CD4-positive, alpha-beta T cell treated with Interleukin-21 for 1 hour (primary cell): ENCODE results near the gene TANGO2.

ENCODE experiments used
- DNase-seq: peaks from one replicate; pipeline ENCODE4 v3.0.0-alpha.2; 2020

TANGO2 gene

DNA sequence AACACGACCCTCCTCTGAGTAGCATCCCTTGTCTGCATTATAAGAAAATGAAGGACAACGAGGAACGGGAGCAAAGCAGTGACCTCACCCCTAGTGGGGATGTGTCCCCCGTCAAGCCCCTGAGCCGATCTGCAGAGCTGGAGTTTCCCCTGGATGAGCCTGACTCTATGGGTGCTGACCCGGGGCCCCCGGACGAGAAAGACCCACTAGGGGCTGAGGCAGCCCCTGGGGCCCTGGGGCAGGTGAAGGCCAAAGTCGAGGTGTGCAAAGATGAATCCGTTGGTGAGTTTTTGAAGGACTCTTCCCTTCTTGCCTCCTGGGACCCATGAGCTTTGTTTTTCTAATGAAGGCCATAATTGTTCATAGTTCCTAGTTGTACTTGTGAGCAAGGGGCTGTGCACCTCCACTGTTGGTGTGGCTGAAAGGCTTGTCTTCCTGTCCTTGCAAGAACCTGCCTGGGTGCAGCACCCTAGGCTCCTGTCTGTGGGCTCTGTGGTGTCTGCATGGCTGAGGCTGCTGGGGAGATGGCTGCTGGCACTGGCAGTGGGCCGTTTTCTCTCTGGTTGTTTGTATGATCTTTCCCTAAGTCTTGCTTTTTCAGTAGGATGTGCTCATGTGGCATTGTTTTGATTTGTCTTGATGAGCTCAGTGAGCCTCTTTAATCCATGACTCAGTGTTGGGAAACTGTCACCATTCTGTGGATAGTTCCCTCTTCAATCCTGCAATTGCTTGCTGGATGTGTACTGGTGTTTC is 69.2 kb downstream of the TANGO2 start:
- no peak for DNase-seq

DNA sequence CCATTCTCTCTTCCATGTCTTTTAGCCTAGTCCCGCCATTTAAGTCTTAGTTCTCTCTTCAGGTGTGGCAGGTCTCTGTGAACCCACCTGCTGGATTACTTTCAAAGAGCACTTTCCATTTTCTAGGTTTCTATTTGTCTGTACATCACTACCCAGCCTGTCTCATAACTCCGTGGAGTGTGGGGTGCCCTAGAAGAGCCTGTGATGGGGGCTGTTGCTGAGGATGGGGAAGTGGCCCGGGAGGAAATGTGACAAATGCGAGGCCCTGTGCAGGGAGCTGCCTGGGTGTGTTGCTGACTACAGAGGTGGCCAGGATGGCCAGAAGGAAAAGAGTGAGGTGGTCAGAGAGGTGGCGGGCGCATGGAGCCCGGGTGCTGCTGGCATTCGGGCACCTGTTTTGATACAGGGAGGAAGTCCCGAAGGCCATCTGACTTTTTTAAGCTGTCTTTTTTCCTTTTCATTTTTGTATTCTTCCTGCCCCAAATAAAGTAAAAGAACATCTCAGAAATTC is 69.9 kb downstream of the TANGO2 start:
- DNase-seq = no peak

DNA sequence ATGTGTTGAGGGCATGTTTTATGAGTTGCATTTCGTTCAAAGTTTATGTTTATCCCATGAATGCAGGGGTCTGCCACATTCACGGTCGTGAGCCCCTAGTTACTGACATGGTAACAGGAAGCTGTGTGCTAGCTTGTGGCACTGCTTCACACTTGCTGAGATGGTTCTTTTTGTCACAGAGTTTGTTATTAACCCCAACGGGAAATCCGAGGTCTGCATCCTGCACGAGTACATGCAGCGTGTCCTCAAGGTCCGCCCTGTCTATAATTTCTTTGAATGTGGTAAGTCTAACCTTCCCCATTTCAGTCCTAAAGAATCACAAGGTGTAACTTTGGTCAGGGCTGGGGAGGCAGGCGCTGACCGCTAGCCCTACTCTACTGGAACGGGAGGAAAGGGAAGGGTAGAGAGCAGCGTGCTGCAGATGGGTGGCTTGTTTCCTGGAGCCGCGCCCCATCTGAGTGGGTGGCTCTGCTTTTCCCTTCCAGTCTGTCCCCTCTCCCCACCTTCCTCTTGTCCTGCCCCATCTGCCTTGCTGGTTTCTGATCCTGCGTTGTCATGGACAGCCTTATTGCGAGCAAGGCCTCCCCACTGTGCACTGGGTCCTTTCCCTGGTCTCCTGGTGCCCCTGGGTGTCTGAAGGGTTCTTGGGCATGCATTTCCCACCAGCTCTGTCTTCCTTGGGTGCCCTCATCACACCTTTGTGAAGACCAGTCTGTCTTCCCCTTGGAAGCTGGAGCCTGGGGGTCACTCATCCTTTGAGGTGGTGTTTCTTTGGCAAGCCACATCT is 71.0 kb downstream of the TANGO2 start:
- DNase-seq = no peak

DNA sequence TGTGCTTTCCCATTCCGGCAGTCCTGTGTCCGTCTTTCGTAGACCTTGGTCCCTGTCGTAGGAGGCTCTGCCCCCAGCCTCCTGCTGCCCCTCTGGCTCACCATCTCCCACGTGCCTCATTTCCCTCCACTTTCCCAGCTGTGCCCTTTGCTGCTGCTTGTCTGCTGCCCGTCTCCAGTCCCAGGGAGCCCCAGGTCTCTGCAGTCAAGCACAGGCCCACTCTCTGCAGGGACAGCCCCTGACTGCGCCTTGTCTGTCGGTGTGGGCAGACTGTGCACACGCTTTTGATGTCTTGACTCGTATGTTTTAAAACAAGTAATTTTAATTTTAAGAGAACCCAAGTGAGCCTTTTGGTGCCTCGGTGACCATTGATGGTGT is 71.6 kb downstream of the TANGO2 start:
- no peak for DNase-seq

DNA sequence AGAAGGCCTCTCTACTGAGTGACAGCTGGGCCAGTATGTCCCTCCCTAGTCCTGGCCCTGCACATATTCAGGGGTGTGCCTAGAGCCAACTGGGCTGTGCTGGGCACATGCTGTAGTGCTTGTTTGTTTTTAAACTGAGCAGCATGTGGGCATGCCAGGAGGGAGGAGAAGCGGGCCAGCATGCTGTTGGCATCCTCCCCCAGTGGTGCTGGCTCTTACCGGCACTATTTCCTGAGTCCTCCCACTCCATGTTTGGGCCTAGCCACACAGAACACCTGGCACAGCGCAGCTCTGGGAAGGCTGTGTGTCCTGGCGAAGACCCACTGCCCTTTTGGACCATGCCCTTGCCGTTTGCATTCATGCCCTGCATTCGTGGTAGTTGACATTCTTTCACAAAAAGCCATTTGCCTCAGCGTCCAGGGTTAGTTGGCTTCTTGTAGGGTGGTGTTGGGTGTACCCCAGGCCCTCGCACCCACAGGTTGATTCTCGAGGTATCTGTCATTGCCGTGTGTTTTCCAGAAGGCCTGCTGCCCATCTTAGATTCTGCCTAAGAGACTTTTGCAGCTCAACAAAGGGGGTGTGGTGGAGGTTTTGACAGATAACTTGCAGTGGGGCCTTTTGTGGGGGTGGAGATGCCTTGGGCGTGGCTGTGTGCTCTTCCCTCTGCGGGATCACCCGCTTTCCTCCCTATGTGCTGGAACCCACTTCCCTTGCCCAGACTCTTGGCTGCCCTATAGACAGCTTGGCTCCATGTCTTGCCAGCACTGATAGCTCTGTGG is 72.7 kb downstream of the TANGO2 start:
- no peak for DNase-seq

DNA sequence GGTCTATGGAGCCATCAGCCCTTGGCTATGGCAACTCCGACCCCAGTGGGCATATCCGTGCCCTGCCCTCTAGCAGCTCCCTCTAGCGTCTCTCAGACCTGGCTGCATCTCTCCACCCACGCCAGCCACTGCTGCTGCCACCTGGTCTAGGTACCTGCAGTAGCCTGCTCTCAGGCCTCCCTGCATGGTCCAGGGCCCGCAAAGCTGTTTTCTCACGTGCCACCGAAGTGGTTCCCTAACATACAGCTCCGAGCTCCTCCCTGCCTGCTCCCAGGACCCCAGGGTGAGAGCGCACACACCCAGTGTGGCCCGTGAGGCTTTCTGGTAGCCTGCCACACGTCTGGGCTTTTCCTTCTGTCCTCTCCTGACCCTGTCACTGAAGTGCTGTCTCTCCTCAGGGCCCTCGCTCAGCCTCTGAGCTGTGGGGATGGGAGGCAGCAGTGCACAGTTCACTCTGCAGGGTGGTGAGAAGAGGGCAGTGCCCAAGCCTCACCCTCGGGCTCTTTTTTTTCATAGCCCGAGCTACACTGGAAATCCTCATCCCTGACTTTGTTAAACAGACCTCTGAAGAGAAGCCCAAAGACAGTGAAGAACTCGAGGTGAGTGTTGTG is 73.4 kb downstream of the TANGO2 start:
- no peak for DNase-seq

DNA sequence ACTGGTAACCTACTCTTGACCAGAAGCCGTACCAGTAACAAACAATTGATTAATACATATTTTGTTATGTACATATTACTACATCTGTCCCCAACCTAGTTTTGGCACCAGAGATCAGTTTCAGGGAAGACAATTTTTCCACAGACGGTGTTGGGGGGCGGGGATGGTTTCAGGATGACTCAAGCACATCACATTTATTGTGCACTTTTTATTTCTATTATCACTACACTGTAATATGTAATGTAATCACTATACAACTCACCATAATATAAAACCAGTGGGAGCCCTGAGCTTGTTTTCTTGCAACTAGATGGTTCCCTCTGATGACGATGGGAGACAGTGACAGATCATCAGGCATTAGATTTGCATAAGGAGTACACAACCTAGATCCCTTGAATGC is 74.6 kb downstream of the TANGO2 start:
- DNase-seq = no peak

DNA sequence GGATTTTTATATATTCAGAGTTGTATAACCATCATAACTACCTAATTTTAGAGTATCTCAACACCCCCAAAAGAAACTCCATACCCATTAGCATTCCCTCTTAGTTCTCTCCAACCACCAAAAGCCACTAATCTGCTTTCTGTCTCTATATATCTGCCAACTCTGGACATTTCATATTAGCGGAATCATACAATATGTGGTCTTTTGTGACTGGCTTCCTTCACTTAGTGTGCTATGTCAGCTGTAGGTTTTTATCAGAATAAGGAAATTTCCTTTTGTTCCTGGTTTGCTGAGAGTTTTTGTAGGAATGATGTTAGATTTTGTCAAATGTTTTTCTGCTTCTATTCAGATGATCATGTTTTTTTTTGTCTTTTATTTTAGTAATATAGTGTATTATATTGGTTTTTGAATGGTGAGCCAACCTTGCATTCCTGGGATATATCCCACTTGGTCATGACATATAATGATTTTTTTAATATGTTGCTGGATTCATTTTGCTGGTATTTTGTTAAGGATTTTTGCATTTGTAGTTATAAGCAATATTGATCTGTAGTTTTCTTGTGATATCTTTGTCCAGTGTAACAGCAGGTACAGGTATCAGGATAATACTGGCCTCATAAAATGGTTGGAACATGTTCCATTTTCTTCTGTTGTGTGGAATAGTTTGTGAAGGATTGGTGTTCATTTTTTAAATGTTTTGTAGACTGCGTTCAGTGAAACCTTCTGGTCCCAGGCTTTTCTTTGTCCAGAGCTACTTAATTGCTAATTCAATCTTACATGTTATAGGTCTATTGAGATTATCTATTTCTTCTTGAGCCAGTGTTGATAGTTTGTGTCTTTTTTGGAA is 75.9 kb downstream of the TANGO2 start:
- no peak for DNase-seq

DNA sequence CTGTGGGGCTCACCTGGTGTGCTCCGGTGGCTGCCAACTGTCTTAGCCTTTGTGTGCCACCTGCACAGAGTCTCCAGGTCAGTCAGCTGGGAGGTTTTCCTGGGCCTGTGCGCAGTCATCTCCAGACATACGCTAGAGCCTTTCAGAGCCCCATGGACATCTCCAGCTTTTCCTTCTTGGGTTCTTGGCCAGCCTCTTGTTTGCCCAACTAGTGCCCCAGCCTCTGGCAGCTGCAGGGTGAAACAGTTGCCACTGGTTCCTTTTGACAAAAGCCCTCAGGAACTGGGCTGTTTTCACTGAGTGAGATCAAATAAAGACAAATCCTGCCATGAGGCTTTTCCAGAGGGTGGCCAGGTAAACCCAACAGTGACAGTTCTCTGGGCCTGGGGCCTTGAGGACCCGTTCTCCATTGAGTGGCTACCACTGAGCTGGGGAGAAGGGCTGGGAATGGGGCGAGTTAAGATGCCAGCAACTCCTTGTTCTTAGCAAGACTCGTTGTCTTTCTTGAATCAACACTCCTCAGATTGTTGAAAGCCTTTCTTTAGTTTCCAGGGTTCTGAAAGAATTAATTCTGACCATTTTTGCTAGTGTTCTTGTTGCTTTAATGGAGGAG is 78.3 kb downstream of the TANGO2 start:
- DNase-seq = no peak

DNA sequence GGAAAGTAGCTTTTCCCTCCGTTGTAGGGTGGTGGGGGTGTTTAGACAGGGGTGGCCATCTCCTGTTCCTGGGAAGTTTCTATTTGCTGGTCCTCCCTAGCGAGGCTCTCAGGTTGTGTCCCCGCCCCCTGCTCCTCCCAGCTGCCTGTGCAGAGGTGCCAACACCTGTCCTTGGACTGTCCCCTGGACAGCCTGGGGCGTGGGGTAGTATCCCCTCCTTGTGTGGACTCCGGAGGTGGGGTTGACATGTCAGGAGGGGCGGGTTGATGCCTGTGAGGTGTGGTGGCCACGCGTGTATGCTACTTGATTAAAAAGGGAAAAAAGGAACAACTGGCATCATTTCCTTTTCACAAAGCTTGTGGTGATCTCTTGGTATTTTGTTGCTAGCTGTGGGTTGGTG is 80.7 kb downstream of the TANGO2 start:
- no peak for DNase-seq

DNA sequence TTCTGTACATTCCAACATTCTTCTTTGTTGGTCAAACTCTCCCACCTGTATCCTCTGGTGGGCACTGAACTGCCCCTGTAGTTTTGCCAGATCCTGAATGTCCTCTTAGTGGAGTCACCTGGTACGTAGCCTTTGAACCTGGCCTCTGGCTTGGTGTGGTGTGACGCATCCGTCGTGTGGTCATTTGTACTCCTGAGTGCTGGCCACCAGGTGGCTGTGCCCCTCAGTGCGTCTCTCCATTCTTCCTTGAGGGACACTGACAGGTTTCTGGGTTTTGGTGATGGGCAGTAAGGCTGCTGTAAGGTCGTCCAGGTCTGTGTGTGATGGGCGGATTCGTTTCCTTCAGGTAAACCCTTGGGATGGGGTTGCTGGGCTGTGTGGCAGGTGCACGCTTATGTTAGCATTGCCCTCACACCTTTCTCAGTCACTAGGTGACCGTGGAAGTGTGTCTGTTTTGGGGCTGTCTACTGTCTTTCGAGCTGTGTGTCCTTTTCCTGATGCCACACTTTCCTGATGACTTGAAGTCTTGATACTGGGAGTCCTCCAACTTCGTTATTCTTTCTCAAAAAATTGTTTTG is 81.4 kb downstream of the TANGO2 start:
- no peak for DNase-seq

DNA sequence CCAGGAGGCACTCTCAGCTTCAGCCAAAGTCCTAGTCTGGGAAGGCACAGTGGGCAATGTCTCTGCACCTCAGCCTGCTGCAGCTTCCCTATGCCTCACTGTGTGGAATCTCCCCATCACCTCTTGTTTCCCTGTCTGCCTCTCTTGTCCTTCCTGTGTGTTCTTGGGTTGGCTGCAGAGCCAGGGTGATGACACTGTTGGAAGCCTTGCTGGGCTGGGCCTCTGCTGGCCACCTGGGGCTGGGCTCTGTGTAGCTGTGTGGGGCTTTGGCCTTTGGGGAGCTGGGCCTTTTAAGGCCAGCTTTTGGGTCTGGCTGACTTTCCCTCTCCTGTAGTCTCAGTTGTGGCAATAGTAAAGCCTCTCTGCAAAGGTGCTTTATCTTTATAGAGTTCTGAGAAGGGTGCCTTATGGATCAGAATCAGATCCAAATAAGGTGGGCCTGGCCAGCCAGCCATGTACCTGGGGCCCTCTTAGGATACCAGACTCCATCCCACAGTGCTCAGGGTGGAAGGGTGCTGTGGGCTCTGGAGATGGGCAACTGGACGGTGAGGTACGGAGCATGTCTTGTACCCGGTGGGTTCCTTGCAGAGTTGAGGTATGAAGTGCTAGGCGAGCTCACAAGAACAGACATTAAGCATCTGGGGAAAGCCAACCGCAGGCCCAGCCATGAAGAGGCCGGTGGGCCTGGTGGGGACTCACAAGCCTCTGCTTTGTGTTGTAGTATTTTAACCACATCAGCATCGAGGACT is 84.7 kb downstream of the TANGO2 start:
- no peak for DNase-seq

DNA sequence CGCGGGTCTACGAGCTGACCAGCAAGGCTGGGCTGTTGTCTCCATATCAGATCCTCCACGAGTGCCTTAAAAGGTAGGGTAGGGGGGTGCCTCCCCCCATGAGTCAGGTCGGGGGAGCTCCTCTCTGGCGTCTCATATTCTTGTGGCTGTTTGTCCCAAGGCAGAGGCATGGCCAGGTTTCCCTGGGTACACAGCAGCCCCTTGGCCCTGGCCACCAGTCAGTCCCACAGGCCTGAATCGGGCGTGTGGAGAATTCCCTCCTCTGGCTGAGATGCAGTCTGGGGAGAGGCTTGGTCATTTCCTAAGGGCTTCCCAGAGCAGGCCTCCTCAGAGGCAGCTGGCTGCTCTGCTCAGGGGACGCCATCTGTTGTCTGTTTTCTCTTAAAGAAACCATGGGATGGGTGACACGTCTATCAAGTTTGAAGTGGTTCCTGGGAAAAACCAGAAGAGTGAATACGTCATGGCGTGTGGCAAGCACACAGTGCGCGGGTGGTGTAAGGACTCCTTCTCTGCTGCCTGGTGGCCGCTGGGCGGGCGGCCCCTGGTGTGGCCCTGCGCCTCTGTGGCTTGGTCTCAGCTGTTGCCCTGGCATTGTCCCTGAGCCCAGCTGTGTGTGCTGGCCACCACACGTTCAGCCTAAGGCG is 85.4 kb downstream of the TANGO2 start:
- no peak for DNase-seq

DNA sequence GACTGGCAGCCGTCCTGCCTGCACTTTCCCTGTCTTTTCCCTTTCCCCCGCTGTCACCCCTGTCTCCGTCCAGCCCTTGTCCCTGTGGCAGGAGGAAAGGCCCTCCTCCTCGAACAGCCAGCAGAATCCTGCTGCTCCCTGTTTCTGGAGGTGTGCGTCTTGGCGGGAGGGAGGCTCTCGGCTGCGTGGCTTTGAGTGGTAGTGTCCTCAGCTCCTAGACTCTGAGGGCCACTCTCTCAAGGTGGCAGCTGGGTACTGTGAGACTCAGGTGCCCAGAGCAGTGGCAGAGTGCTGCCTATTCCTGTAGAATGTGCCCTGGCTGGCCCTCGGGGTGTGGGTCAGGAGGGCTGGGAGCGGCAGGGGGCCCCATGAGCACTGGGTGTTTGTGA is 85.9 kb downstream of the TANGO2 start:
- DNase-seq = no peak

DNA sequence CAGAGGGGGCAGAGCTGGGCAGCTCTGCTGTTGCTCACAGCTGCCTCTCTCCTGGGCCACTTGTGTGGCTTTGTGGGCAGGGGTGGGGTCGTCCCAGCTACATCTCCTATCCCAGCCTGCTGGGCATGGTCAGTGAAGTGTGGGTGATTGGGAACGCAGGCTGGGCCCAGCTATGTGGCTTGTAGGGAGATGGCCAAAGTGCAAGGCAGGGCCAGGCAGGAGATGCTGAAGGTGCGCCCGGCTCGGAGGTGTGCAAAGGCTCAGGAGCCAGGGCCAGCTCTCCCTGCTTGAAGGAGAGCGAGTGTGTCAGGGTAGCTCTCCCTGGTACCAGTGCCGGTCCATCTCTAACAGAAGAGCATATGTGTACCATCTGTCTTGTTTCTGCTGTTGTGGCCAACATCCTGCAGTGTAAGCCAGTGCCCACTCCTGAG is 86.6 kb downstream of the TANGO2 start:
- DNase-seq = no peak

DNA sequence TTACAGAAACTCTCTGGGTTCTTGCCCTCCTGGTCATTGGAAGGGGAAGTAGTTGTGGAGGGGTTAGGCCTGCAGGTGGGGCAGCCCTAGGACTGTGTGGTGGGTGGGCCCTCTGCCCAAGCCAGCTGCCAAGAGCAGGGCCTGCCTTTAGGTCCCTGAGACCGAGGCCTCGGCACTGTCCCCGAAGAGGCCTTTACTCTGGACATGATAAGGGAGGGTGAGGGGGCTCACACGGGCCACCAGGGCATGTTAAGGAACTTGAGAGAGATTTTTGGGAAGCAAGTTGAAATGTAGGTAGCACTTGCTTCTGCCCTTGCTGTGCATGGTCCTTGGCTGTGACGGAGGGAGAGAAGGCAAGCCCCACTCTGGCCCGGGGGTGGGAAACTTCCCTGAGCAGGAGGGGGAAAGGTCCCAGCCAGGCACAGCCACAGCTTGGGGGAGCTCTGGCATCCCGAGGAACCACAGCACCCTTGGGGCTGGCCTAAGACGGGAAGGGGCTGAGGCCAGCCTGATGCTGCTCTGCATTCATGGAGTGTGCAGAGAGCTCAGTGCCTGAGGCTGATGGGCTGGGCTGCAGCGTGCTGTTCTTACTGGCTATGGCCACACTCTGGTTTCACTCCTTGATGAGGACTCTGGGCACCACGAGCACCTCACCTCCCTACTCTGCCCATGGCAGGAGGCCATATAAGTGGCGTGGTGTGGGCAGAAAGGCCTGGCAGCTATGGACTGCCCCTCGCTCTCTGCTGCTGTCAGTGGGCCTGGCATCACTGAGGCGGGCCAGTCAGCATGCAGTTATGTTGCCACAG is 87.2 kb downstream of the TANGO2 start:
- no peak for DNase-seq

DNA sequence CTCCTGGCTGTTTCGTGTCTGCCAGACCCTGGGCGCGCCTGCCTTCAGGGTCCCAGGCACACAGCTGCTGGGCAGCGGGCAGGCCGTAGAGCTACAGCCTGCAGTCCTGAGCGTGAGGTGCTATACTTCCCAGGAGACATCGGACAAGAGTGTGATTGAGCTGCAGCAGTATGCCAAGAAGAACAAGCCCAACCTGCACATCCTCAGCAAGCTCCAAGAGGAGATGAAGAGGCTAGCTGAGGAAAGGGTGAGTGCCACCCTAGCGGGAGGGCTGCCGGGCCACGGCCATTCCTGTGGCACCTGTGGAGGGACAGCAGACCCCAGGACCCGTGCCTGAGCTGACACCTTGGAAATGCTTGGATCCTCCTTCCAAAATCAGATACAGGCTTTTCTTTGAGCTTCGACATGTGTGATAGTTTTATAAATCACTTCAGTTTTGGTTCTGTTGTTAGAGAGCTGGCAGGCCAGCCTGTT is 87.9 kb downstream of the TANGO2 start:
- no peak for DNase-seq

DNA sequence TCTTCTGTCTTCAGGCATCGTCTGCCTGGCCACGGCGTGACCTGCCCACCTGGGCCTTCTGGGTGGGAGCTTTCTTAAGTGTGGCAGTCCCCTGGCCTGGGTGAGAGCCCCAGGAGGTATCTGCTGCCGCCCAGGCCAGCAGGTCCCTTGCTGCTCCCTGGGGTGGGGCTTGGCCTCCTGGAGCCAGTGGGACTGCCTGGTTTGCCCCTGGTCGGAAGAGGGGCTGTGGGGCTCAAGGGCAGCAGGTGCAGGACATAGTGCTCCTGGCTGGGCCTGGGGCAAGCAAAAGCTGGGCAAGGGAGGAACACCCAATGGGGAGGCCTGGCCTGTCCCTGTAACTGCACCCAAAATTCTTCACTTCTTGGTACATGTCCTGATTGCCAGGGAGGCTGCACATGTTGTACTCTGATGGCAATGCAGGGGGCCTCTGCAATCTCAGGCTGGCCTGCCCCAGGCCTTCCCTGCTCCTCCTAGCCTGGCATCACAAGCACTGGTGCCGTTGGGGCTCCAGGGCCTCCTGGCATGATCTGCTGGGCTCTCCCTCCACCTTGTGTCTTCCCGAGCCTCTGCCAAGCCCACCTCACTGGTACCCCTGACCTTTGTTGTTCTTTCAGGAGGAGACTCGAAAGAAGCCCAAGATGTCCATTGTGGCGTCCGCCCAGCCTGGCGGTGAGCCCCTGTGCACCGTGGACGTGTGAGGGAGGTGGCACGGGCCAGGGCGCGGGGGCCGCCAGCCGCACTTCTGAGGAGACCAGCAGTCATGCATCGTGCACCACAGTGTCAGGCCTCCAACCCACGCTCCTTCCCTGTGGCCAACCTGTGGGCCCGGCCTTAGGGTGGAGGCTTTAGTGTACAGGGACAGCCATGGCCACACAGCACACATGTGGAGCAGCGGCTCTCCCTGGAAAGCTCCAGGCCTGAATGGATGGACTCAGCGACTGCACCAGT is 88.8 kb downstream of the TANGO2 start:
- DNase-seq = no peak
